SU-DHL-6 (cell line): ENCODE data around the gene GRK6.

Experiments
- CTCF ChIP-seq: fragments of 200-600 bp; sonication (generic); IDR thresholded peaks from one replicate; pipeline ENCODE4 v1.5.1; 2017; ENCODE audit warnings: antibody characterized with exemption, mild to moderate bottlenecking, low read length, moderate library complexity; ENCODE audit not compliant: insufficient read depth, poor library complexity, severe bottlenecking
- EZH2phosphoT487 ChIP-seq: fragments of 200-600 bp; sonication (generic), shearing (Covaris generic); conservative IDR thresholded peaks from 2 replicates; pipeline ENCODE4 v1.6.1; 2018; ENCODE audit warnings: mild to moderate bottlenecking, antibody characterized with exemption, low read length, moderate library complexity, mixed read lengths

GRCh38 chr5:177399997-177400868, 26.2 kb upstream of the GRK6 start, which contains the start of gene PFN3:
- TF ChIP-seq CTCF = no peak
- no peak for TF ChIP-seq EZH2phosphoT487
